Memory B cell (primary cell): ENCODE data around the gene GUCY1A1.

Experiments used
- ATAC-seq: fragments of 150-1000 bp; cut with Tn5 transposase; 2 replicates; pipeline ENCODE4 v1.10.0; 2021; ENCODE audit warnings: low read depth, mild to moderate bottlenecking, moderate library complexity
- DNase-seq, 2 donors: peaks; one replicate each; pipeline ENCODE4 v3.0.0; 2022; ENCODE audit warnings: low spot score in 2 of 2
- H3K27ac Mint-ChIP-seq: one replicate; pipeline ENCODE4 v1.8.0; 2022; ENCODE audit warnings: mild to moderate bottlenecking, moderate library complexity, mixed read lengths
- H3K27me3 Mint-ChIP-seq: one replicate; pipeline ENCODE4 v1.8.0; 2022; ENCODE audit warnings: mixed read lengths
- H3K36me3 Mint-ChIP-seq: one replicate; pipeline ENCODE4 v1.8.0; 2022; ENCODE audit warnings: mild to moderate bottlenecking, mixed read lengths
- H3K4me1 Mint-ChIP-seq: one replicate; pipeline ENCODE4 v1.8.0; 2022; ENCODE audit warnings: mixed read lengths
- H3K4me3 Mint-ChIP-seq: one replicate; pipeline ENCODE4 v1.8.0; 2022; ENCODE audit warnings: mild to moderate bottlenecking, moderate library complexity, mixed read lengths
- H3K9me3 Mint-ChIP-seq: one replicate; pipeline ENCODE4 v1.8.0; 2022; ENCODE audit warnings: mixed read lengths

GUCY1A1 gene

DNA sequence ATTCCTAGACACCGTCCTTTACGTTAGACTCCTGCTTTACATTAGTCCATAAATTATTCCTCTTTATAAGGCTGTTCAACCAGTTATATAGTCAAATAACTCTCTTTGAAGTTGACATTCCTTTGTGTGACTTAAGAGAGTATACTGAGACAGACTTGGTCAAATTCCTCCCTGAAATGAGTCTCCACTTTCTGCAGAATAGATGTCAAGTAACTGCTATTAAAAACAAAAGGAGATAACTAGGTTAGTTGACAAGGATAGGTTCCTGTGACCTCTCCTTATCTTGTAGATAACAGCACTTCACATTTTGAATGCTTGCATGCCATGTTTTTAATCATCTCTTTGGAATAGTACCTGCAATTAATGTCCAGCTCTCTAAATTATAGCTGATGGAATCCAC is 5.7 kb downstream of the GUCY1A1 start:
- Mint-ChIP-seq H3K27ac (no peak overlapping the region), H3K4me3 (no peak overlapping the region), H3K27me3 (no peaks in the 10 kb centered on the region), H3K4me1 (peaks cover 4% of the 10 kb centered on the region), H3K36me3 (no peaks in the 10 kb centered on the region), H3K9me3 (no peaks in the 10 kb centered on the region)
- DNase-seq (no peak), ATAC-seq (no peak)

DNA sequence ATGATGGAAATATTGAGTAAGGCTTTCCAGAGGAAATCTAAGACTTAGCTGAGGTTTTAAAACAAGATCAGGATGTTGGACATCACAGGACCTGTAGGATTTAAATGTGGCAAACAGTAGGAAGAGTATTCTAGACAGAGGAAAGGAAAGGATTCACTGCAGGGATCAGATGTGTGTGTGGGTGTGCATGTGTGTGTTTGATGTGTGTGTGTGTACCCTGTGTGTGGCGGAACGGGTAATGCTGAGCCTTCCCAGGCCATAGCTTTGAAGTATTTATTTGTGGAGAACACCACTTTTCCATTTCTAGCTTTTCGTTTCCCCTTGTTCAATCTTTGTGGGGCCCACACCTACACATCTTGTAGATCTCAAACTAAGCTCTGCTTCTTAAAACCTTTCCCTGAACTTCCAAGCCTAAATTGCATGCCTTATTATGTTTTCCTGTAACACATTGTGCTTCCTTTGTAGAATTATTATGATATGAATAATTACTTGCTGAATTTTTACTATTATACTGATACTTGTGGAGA is 6.9 kb downstream of the GUCY1A1 start:
- Mint-ChIP-seq H3K4me1 (no peaks in the 10 kb centered on the region), H3K9me3 (no peaks in the 10 kb centered on the region), H3K27ac (no peak overlapping the region), H3K27me3 (no peaks in the 10 kb centered on the region), H3K36me3 (no peaks in the 10 kb centered on the region), H3K4me3 (no peak overlapping the region)
- DNase-seq (no peak), ATAC-seq (no peak)

DNA sequence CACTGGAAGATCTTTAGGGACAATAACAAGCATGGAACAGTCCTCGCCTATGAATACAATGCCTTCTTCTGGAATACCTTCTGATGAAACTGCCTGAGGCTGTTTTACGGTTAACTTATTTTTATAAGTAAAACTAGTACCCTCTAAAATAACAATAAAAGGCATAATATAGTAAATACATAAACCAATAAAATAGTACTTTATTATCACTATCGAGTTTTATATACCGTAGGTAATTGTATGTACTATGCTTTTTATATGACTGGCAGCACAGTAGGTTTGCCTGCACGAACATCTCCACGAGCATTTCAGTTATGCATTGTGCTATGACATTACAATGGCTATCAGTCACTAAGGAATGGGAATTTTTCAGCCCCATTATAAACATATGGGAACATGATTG is 8.0 kb downstream of the GUCY1A1 start:
- Mint-ChIP-seq H3K4me3 (no peak overlapping the region), H3K27ac (no peak overlapping the region), H3K9me3 (peaks cover 2% of the 10 kb centered on the region), H3K27me3 (no peaks in the 10 kb centered on the region), H3K36me3 (no peaks in the 10 kb centered on the region), H3K4me1 (no peaks in the 10 kb centered on the region)
- no peak for ATAC-seq
- DNase-seq: no peak

DNA sequence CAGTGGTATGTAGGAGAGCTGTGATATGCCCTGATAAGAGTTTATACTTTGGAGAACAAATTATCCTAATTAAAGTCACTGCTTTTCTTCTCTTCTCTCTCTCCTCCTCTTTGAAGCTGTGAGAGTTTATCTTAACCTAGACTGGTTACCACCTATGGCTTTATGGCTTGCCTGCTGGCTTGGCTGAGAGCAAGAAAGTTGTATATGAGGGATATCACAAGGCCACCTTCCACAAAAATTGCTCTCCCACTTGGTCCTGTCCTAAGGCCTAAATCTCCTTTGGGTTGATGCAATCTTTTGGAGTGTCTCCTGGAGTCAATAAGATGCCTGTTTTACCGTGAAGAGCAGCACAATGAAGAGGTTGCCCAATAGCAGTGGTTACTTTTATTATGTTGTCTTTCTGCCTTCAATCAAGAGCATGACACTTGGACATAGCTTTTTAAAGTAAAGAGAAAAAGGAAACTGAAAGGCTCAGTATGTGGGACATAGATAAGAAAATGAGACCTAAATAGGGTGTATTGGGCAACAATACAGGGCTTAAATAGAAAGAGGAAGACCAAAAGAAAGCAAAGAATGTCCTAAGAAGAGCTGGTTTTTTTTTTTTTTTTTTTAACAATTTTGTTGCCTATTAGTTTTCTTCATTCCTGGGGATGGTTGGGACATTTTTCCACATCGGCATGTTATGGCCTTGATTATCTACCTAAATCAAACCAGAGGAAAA is 9.2 kb downstream of the GUCY1A1 start:
- Mint-ChIP-seq H3K36me3 (no peaks in the 10 kb centered on the region), H3K9me3 (peaks cover 2% of the 10 kb centered on the region), H3K27me3 (no peaks in the 10 kb centered on the region), H3K4me3 (no peak overlapping the region), H3K27ac (no peak overlapping the region), H3K4me1 (no peaks in the 10 kb centered on the region)
- no peak for ATAC-seq
- no peak for DNase-seq

DNA sequence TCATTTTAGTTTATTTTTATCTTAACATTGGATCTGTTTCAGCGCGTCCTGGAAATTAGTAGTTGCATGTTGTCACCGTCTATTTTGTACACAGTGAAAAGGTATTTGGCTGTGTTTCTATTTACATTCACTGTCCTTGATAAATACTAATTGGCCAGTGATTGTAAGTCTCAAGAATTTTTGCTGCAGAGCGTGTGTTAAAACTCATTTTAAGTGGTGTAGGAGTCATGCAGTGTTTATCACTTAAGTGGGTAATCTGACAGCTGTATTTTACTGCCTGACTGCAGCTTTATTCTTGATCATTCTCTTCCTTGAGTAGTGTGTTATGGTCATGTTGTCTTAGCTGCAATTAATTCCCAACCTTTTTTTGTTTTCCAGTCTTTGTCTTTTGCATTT is 9.8 kb downstream of the GUCY1A1 start:
- Mint-ChIP-seq H3K4me3 (no peak overlapping the region), H3K4me1 (no peaks in the 10 kb centered on the region), H3K27me3 (no peaks in the 10 kb centered on the region), H3K9me3 (peaks cover 2% of the 10 kb centered on the region), H3K36me3 (no peaks in the 10 kb centered on the region), H3K27ac (no peak overlapping the region)
- ATAC-seq (no peak), DNase-seq (no peak)

DNA sequence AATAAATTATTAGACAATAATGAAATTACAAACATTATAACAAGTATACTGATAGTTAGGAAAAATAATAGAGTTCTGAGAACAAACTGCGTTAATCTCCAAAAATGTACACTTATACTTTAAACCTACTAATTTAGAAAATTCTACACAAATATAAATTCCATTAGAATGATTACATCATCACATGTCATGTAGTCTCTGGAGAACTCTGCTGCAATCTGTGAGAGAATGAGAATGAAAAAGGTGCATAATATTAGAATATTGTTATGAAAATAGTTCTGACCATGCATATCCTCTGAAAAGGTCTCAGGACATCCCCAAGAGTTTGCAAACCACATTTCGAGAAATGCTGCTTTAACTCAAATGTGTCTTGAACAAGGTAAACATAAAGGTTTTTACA is 11.4 kb downstream of the GUCY1A1 start:
- H3K4me1 Mint-ChIP-seq: no peaks in the 10 kb centered on the region
- H3K27ac Mint-ChIP-seq: no peak overlapping the region
- peaks cover 2% of the 10 kb centered on the region for H3K9me3 Mint-ChIP-seq
- H3K4me3 Mint-ChIP-seq: no peak overlapping the region
- no peaks in the 10 kb centered on the region for H3K36me3 Mint-ChIP-seq
- no peaks in the 10 kb centered on the region for H3K27me3 Mint-ChIP-seq
- ATAC-seq: no peak
- no peak for DNase-seq

DNA sequence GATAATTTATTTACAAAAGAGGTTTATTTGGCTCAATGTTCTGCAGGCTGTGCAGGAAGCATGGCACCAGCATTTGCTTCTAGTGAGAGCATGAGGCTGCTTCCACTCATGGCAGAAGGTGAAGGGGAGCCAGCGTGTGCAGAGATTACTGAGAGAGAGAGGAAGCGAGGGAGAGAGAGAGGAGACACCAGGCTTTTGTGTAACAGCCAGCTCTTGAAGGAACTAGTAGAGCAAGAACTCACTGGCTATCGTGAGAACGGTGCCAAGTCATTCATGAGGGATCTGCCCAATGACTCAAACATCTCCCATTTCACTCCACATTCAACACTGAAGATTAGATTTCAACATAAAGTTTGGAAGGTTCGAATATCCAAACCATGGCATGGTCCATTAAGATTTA is 12.7 kb downstream of the GUCY1A1 start:
- H3K4me1 Mint-ChIP-seq: no peaks in the 10 kb centered on the region
- ATAC-seq (no peak), DNase-seq (no peak)
- no peak overlapping the region for H3K4me3 Mint-ChIP-seq
- H3K36me3 Mint-ChIP-seq: no peaks in the 10 kb centered on the region
- H3K9me3 Mint-ChIP-seq: peaks cover 2% of the 10 kb centered on the region
- no peak overlapping the region for H3K27ac Mint-ChIP-seq
- H3K27me3 Mint-ChIP-seq: no peaks in the 10 kb centered on the region

DNA sequence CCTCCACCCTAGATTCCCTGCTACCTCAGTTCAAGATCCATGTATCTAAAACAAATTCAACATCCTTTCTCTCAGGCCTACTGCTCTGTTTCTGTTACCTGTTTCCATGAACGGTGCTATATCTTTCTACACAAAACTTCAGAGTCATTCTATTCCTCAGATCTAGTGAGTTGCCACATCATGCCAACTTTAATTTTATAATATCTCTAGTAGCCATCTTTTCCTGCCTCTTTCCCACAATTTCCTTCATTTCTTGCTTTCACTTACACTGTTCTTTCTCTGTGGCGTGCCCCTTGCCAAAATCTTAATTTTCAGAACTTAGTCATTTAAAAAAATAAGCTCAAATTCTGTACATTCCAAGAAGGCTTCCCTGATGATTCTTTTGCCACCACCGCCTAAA is 15.2 kb downstream of the GUCY1A1 start:
- DNase-seq (no peak), ATAC-seq (no peak)
- Mint-ChIP-seq H3K4me1 (no peaks in the 10 kb centered on the region), H3K9me3 (peaks cover 2% of the 10 kb centered on the region), H3K27ac (no peak overlapping the region), H3K4me3 (no peak overlapping the region), H3K27me3 (no peaks in the 10 kb centered on the region), H3K36me3 (no peaks in the 10 kb centered on the region)

DNA sequence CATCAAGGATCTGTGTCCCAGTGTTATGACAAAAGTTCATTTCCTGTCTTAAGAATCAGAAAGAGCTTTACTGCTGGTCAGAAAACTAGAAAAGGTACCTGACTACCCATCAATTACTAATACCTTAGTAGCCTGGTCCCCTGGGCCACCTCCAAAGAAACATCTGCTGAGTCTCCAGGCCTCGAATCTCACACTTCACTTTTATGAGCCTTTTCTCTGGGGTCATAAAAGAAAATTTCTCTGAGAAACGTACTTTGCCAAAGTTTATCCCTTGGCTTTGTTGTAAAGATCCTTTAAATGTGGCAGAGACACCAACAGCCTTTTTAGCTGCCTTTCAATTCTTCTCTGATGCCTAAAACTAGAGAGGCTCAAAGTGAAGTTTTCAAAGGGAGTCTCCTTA is 17.8 kb downstream of the GUCY1A1 start:
- DNase-seq: no peak
- Mint-ChIP-seq H3K27ac (no peak overlapping the region), H3K27me3 (no peaks in the 10 kb centered on the region), H3K4me3 (no peak overlapping the region), H3K36me3 (no peaks in the 10 kb centered on the region), H3K9me3 (no peaks in the 10 kb centered on the region), H3K4me1 (no peaks in the 10 kb centered on the region)
- ATAC-seq: no peak

DNA sequence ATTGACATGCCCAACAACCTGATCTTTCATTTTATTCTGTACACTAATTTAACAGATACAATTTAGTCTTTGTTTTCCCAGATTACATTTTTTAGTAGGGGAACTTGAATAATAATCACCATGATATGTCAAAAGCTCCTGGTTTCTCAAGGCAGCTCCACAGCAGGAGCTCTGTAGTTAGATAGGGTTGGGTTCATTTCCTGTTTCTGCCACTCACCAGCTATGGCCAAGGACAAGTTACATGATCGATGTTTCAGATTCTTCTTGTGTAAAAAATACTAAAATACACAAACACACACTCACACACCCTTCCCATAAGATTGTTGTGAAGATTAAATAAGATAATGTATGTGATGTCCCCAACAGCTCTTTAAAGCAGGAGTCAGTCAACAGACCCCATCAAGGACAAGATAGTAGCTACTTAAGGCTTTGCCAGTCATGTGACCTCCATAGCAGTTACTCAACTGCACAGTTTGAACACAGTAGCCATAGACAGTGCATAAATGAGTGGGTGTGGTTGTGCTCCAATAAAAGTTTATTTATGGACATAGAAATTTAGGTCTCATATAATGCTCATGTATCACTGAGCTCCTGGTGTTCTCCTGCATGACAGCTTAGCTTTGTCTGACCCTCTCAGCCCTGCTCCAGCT is 18.4 kb downstream of the GUCY1A1 start:
- no peaks in the 10 kb centered on the region for H3K4me1 Mint-ChIP-seq
- no peak overlapping the region for H3K27ac Mint-ChIP-seq
- H3K36me3 Mint-ChIP-seq: no peaks in the 10 kb centered on the region
- H3K4me3 Mint-ChIP-seq: no peak overlapping the region
- DNase-seq (no peak), ATAC-seq (no peak)
- H3K9me3 Mint-ChIP-seq: no peaks in the 10 kb centered on the region
- H3K27me3 Mint-ChIP-seq: no peaks in the 10 kb centered on the region

DNA sequence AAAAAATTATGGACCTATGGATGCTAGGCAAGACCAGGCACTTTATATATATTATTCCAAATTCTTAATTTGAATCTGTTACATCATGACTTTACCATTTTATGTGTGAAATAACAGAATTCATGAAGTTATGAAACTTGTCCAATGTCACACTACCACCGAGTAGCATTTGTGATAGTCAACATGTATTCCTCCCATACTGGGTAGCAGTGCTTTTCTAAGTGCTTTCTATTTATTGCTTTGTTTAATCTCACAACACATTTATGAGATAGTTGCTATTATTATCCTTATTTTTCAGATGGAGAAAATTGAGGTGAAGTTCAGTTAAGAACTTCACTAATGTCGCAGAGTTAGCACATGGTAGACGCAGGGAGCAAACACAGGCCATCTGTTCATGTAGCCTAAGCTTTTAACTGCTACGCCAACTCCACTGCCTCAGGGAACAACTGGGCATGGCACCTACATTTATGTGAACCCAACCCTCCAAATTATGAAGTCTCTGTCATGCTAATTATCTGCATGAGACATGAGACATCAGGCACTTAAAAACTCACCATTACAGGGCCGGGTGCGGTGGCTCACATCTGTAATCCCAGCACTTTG is 20.8 kb downstream of the GUCY1A1 start:
- Mint-ChIP-seq H3K36me3 (no peaks in the 10 kb centered on the region), H3K4me3 (no peak overlapping the region), H3K4me1 (no peaks in the 10 kb centered on the region), H3K9me3 (peaks cover 1% of the 10 kb centered on the region), H3K27me3 (no peaks in the 10 kb centered on the region), H3K27ac (no peak overlapping the region)
- ATAC-seq (no peak), DNase-seq (no peak)

DNA sequence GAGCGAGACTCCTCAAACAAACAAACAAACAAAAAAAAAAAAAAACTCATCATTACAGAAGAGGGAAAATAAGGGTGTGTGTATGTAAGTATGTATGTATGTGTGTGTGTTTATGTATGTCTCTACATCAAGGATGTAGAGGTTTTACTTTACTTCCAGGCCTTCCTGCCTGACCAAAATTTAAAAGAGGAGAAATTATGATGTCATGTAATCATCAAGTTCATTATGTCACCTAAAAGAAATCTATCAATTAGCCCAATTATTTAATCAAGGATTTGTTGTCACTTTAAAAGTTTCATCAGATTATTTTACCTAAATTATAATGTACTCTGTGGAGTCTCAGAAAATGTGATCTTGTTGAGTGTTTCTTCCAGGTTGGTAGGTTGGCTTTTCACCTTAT is 21.6 kb downstream of the GUCY1A1 start:
- no peak overlapping the region for H3K27ac Mint-ChIP-seq
- no peaks in the 10 kb centered on the region for H3K27me3 Mint-ChIP-seq
- ATAC-seq: no peak
- H3K36me3 Mint-ChIP-seq: no peaks in the 10 kb centered on the region
- no peaks in the 10 kb centered on the region for H3K4me1 Mint-ChIP-seq
- no peak overlapping the region for H3K4me3 Mint-ChIP-seq
- DNase-seq: no peak
- peaks cover 1% of the 10 kb centered on the region for H3K9me3 Mint-ChIP-seq

DNA sequence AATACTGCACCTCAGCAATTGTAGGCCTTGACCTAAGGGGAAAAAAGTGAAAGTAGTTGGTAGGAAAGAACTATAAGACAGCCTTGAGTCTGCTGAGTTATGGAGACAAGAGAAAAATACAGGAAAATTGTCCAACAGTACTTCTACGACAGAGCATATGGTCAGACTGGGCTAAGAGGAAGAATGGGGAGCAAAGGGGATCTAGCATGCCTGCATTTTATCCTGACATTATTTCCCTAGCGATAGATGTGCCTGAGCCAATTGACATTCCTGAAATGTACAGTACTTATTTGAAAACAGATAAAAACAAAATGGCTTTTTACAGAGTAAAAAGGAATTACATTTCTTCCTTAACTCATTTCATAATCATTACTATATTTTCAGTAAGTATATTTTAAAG is 22.2 kb downstream of the GUCY1A1 start:
- no peaks in the 10 kb centered on the region for H3K27me3 Mint-ChIP-seq
- H3K9me3 Mint-ChIP-seq: peaks cover 1% of the 10 kb centered on the region
- DNase-seq (no peak), ATAC-seq (no peak)
- no peak overlapping the region for H3K27ac Mint-ChIP-seq
- H3K36me3 Mint-ChIP-seq: no peaks in the 10 kb centered on the region
- no peaks in the 10 kb centered on the region for H3K4me1 Mint-ChIP-seq
- no peak overlapping the region for H3K4me3 Mint-ChIP-seq

DNA sequence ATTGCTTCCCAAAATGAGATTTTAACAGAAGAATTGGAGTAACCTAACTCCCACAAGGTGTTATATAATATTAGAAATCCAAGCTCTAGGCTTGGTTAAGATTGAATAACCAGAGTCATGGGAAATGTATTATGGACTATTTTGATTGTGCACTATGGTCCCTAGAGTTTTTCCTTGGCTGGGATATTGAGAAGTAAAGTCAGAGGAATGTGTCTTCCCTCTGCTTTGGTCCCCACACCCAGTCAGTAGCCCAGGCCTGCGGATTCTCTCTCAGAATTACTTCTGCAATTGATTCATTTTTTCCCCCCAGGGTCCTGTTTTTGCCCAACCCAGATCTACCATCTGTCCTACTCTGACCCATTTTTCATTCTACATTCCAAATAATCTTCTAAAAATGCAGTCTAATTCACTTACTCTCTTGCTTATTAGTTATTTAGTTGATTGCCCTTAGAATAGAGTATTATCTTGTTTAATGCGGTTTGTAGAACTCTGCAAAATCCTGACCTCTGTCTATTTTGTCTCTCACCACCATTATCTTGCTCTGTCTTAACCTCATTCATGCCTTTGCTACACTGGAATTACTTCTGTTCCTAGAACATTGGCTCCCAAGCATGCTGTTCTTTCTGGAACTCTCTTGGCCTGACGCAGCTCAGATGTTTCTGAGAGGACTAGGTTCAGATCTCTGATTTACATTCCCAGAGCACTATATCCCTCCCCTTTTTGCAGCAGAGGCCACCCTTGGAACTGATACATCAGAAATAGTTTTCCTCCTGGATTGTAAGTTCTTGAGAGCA is 23.6 kb downstream of the GUCY1A1 start:
- ATAC-seq: no peak
- no peak for DNase-seq
- Mint-ChIP-seq H3K9me3 (peaks cover 1% of the 10 kb centered on the region), H3K27me3 (no peaks in the 10 kb centered on the region), H3K27ac (no peak overlapping the region), H3K4me3 (no peak overlapping the region), H3K36me3 (no peaks in the 10 kb centered on the region), H3K4me1 (no peaks in the 10 kb centered on the region)
